ENCODE data around the gene DCST2.

The DCST2 gene

DNA sequence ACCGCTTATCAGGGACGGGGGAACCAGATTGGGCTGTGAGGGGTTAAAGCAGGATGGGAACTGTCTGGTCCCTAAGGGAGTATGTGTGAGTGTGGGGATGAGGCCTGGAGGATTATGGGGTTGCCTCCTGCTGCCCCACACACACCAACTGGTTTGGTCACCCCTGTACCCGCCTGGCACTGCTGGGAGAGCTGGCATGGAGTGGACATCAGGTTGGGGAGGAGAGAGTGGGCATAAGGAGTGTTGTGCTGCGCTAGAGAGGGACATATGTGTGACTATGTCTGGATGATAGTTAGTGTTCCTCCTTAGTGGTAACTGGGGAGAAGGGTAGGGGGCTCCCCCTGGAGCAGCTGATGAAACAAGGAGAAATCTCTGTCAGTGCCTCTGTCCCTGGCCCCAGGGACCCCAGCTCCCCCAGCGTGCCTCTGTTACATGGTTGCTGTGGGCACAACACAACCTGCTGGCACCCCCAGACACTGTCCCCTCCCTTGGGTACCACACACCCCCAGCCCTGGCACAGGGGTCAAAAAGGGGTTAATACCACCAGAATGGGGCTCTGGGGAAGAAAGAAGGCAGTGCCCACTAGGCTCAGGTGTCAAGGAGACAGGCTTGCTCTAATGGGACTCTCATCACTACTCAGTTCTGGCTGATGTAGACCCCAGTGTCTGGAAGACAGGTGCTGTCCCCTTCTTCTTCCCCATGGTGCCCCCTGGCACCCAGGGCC, 29.1 kb downstream of the DCST2 start:
- H3K18ac ChIP-seq (ENCODE audit: low read length) = peak overlapping the region; percentile 60
- peak overlapping the region; percentile 72 for H2AK5ac ChIP-seq (ENCODE audit: low read depth, low read length)
- H3K9me3 ChIP-seq (replicated peaks in 1 of 2; ENCODE audit: control insufficient read depth in 2 of 2, insufficient read depth in 1 of 2, low read depth in 1 of 2, low read length in 2 of 2) = no peaks in the 10 kb centered on the region
- no peak overlapping the region for H2BK120ac ChIP-seq (ENCODE audit: low read depth, low read length)
- peak overlapping the region; percentile 97 for H2BK5ac ChIP-seq (ENCODE audit: low read length)
- H3K36me3 ChIP-seq (replicated peaks in 1 of 2; ENCODE audit: control insufficient read depth in 2 of 2, insufficient read depth in 2 of 2, low read length in 2 of 2) = no peaks in the 10 kb centered on the region
- peaks cover 12% of the 10 kb centered on the region for H3K79me1 ChIP-seq (ENCODE audit: low read depth, low read length)
- no peak for DNase-seq (ENCODE audit: low spot score)
- H3K4me1 ChIP-seq (ENCODE audit: control insufficient read depth in 2 of 2, insufficient read depth in 1 of 2, low read depth in 1 of 2, low read length in 2 of 2) = peaks cover 20 to 23% of the 10 kb centered on the region in 2 donors
- H2BK12ac ChIP-seq (ENCODE audit: low read length) = peak overlapping the region; percentile 3
- no peak overlapping the region for H4K91ac ChIP-seq (ENCODE audit: low read depth, low read length, poor library complexity)
- no peaks in the 10 kb centered on the region for H3K27me3 ChIP-seq (ENCODE audit: control insufficient read depth in 3 of 3, insufficient read depth in 3 of 3, low read depth in 1 of 3, low read length in 3 of 3)
- H3K4ac ChIP-seq (ENCODE audit: low read length) = no peak overlapping the region
- no CpG with 5 or more reads among the region's 5 CpGs for WGBS, 2 donors (ENCODE audit: extremely low coverage in 2 of 2, insufficient read length in 2 of 2, insufficient replicate concordance in 1 of 2)
- H3K4me2 ChIP-seq (ENCODE audit: insufficient read depth, low read length, poor library complexity, severe bottlenecking) = peak overlapping the region; percentile 99
- peak overlapping the region; percentile 65 for H4K8ac ChIP-seq (ENCODE audit: low read depth, low read length)
- H3K4me3 ChIP-seq (ENCODE audit: low read length in 2 of 2) = peak overlapping the region; percentile 89 to 90
- H3K27ac ChIP-seq (replicated peaks; ENCODE audit: low read length) = peak overlapping the region; percentile 9
- no peak overlapping the region for H3K23ac ChIP-seq (ENCODE audit: low read depth, low read length, poor library complexity)
- peak overlapping the region; percentile 84 for H2AFZ ChIP-seq (ENCODE audit: low read length)
- H3K14ac ChIP-seq (ENCODE audit: low read length) = no peak overlapping the region
- H3K9ac ChIP-seq (ENCODE audit: low read depth, low read length, poor library complexity) = peak overlapping the region; percentile 3
- peak overlapping the region; percentile 47 for H2BK15ac ChIP-seq (ENCODE audit: low read length)

DNA sequence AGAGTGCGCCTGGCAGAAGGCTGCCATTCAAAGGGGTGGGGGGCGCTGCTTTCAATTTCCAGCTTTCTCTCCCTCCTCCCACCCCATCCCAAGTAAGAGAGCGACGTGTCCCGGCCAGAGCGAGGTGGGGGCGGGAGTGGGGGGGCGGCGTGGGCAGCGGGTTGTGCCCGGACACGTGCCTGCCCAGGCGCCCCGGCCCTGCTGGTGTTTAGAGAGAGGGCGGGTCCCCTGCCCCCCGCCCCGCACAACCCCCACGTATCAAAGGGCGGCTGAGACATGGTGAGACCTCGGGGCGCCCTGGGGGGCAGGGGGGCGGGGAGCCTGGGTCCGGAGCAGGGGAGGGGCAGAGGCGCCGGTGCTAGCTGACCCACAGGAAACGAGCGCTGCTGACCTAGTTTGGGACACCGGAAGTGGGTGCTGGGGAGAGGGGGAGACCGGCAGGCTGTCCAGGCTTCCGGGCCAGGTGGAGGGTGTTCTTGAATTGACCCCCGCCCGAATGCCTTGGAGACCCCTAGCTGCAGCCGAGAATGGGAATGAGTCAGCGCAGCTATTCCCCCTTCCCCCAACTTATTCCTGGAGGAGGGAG, 29.7 kb downstream of the DCST2 start:
- Histone ChIP-seq H4K91ac (ENCODE audit: low read depth, low read length, poor library complexity) (peak overlapping the region; percentile 85), H3K4me2 (ENCODE audit: insufficient read depth, low read length, poor library complexity, severe bottlenecking) (peak overlapping the region; percentile 99), H3K4me3 (ENCODE audit: low read length in 2 of 2) (peak overlapping the region; percentile 89 to 90), H3K18ac (ENCODE audit: low read length) (peak overlapping the region; percentile 97), H3K14ac (ENCODE audit: low read length) (peak overlapping the region; percentile 94), H2BK12ac (ENCODE audit: low read length) (peak overlapping the region; percentile 3), H2BK5ac (ENCODE audit: low read length) (peak overlapping the region; percentile 97), H3K36me3 (replicated peaks in 1 of 2; ENCODE audit: control insufficient read depth in 2 of 2, insufficient read depth in 2 of 2, low read length in 2 of 2) (no peaks in the 10 kb centered on the region), H4K8ac (ENCODE audit: low read depth, low read length) (no peak overlapping the region), H2BK120ac (ENCODE audit: low read depth, low read length) (peak overlapping the region; percentile 94), H3K9ac (ENCODE audit: low read depth, low read length, poor library complexity) (peak overlapping the region; percentile 85), H3K23ac (ENCODE audit: low read depth, low read length, poor library complexity) (peak overlapping the region; percentile 80), H2BK15ac (ENCODE audit: low read length) (peak overlapping the region; percentile 69), H3K79me1 (ENCODE audit: low read depth, low read length) (peaks cover 12% of the 10 kb centered on the region), H3K27ac (replicated peaks; ENCODE audit: low read length) (peak overlapping the region; percentile 40), H2AK5ac (ENCODE audit: low read depth, low read length) (peak overlapping the region; percentile 72), H3K27me3 (ENCODE audit: control insufficient read depth in 3 of 3, insufficient read depth in 3 of 3, low read depth in 1 of 3, low read length in 3 of 3) (no peaks in the 10 kb centered on the region), H3K4ac (ENCODE audit: low read length) (peak overlapping the region; percentile 95), H3K4me1 (ENCODE audit: control insufficient read depth in 2 of 2, insufficient read depth in 1 of 2, low read depth in 1 of 2, low read length in 2 of 2) (peaks cover 22% of the 10 kb centered on the region in 2 donors), H3K9me3 (replicated peaks in 1 of 2; ENCODE audit: control insufficient read depth in 2 of 2, insufficient read depth in 1 of 2, low read depth in 1 of 2, low read length in 2 of 2) (no peaks in the 10 kb centered on the region), H2AFZ (ENCODE audit: low read length) (peak overlapping the region; percentile 84)
- WGBS, 2 donors (ENCODE audit: extremely low coverage in 2 of 2, insufficient read length in 2 of 2, insufficient replicate concordance in 1 of 2) = no CpG with 5 or more reads among the region's 34 CpGs
- DNase-seq (ENCODE audit: low spot score) = no peak

DNA sequence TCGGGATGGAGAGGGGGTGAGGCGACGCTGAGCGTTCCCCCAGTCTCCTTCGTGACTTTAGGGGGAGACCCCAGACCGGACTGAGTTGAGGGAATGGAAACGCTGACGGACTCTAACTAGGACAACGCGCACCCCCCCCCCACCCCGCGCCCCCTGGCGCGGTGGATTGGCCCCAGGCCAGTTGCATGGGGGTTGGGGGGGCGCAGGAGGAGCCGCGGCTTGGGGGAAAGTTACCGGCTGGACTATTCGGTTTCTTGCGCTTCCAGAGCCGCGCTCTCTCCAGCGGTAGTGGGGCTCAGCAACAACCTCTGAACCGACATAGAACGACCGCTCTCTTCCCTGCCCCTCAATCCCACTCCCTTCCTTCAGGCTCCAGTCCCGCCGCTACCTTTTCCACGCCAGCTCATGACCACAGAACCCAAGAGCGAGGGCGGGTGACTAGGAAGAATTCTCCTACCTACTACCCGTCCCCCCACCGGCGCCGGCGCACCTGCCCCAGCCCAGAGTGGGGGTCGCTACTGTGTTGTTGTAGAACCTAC, 30.3 kb downstream of the DCST2 start:
- Histone ChIP-seq H3K18ac (ENCODE audit: low read length) (peak overlapping the region; percentile 97), H2AFZ (ENCODE audit: low read length) (peak overlapping the region; percentile 84), H3K27me3 (ENCODE audit: control insufficient read depth in 3 of 3, insufficient read depth in 3 of 3, low read depth in 1 of 3, low read length in 3 of 3) (no peaks in the 10 kb centered on the region), H2AK5ac (ENCODE audit: low read depth, low read length) (peak overlapping the region; percentile 72), H3K14ac (ENCODE audit: low read length) (peak overlapping the region; percentile 94), H3K4ac (ENCODE audit: low read length) (peak overlapping the region; percentile 95), H3K36me3 (replicated peaks in 1 of 2; ENCODE audit: control insufficient read depth in 2 of 2, insufficient read depth in 2 of 2, low read length in 2 of 2) (no peaks in the 10 kb centered on the region), H4K91ac (ENCODE audit: low read depth, low read length, poor library complexity) (peak overlapping the region; percentile 85), H3K27ac (replicated peaks; ENCODE audit: low read length) (peak overlapping the region; percentile 40), H3K79me1 (ENCODE audit: low read depth, low read length) (peaks cover 12% of the 10 kb centered on the region), H3K4me3 (ENCODE audit: low read length in 2 of 2) (peak overlapping the region; percentile 89 to 90), H3K9ac (ENCODE audit: low read depth, low read length, poor library complexity) (peak overlapping the region; percentile 85), H4K8ac (ENCODE audit: low read depth, low read length) (no peak overlapping the region), H2BK12ac (ENCODE audit: low read length) (no peak overlapping the region), H2BK15ac (ENCODE audit: low read length) (peak overlapping the region; percentile 69), H3K23ac (ENCODE audit: low read depth, low read length, poor library complexity) (peak overlapping the region; percentile 80), H2BK120ac (ENCODE audit: low read depth, low read length) (peak overlapping the region; percentile 94), H3K9me3 (replicated peaks in 1 of 2; ENCODE audit: control insufficient read depth in 2 of 2, insufficient read depth in 1 of 2, low read depth in 1 of 2, low read length in 2 of 2) (no peaks in the 10 kb centered on the region), H3K4me1 (ENCODE audit: control insufficient read depth in 2 of 2, insufficient read depth in 1 of 2, low read depth in 1 of 2, low read length in 2 of 2) (peaks cover 18 to 20% of the 10 kb centered on the region in 2 donors), H2BK5ac (ENCODE audit: low read length) (peak overlapping the region; percentile 97), H3K4me2 (ENCODE audit: insufficient read depth, low read length, poor library complexity, severe bottlenecking) (peak overlapping the region; percentile 99)
- WGBS, 2 donors (ENCODE audit: extremely low coverage in 2 of 2, insufficient read length in 2 of 2, insufficient replicate concordance in 1 of 2) = no CpG with 5 or more reads among the region's 37 CpGs
- no peak for DNase-seq (ENCODE audit: low spot score)

All from neuronal stem cell (in vitro differentiated cells).